ENCODE data around the gene VAMP3.

Gene VAMP3

GRCh38 chr1:7770997-7771822 is at the start of gene VAMP3:
TSS of gene VAMP3 (plus strand) at chr1:7771296. CDS start at chr1:7771384, 88 bp downstream.
- DNase-seq, result peak; percentile 69

- DNase-seq, result no peak
These were observed 49.0 kb upstream of the VAMP3 start for GRCh38 chr1:7721940-7722669.

GRCh38 chr1:7722670-7723012 is 48.5 kb upstream of the VAMP3 start:
- no peak for DNase-seq

- peak; percentile 34 for DNase-seq
These were observed 44.5 kb upstream of the VAMP3 start for GRCh38 chr1:7726623-7727022.

- DNase-seq, result no peak
These were observed 43.2 kb upstream of the VAMP3 start for GRCh38 chr1:7727809-7728471.

- no peak for DNase-seq
These were observed 41.3 kb upstream of the VAMP3 start for GRCh38 chr1:7729761-7730160.

- no peak for DNase-seq
These were observed 38.8 kb upstream of the VAMP3 start for GRCh38 chr1:7732331-7732730.

- DNase-seq, result no peak
These were observed 37.8 kb upstream of the VAMP3 start for GRCh38 chr1:7733276-7733675.

- DNase-seq, result no peak
These were observed 33.1 kb upstream of the VAMP3 start for GRCh38 chr1:7738044-7738443.

GRCh38 chr1:7743346-7743745 is 27.8 kb upstream of the VAMP3 start:
- DNase-seq, result no peak

GRCh38 chr1:7744882-7745281 is 26.2 kb upstream of the VAMP3 start:
- no peak for DNase-seq

GRCh38 chr1:7745783-7746182 is 25.3 kb upstream of the VAMP3 start:
- DNase-seq, result no peak

- DNase-seq, result no peak
These were observed 23.5 kb upstream of the VAMP3 start for GRCh38 chr1:7747605-7748004.

GRCh38 chr1:7749126-7749525 is 22.0 kb upstream of the VAMP3 start:
- DNase-seq, result no peak

- DNase-seq, result no peak
These were observed 19.9 kb upstream of the VAMP3 start for GRCh38 chr1:7751174-7751573.

GRCh38 chr1:7752512-7753417 is 18.3 kb upstream of the VAMP3 start:
- peak; percentile 28 for DNase-seq

- DNase-seq, result peak; percentile 29
These were observed 17.5 kb upstream of the VAMP3 start for GRCh38 chr1:7753641-7754040.

- no peak for DNase-seq
These were observed 16.9 kb upstream of the VAMP3 start for GRCh38 chr1:7754234-7754633.

- peak; percentile 12 for DNase-seq
These were observed 15.6 kb upstream of the VAMP3 start for GRCh38 chr1:7755448-7755847.

GRCh38 chr1:7760245-7760644 is 10.9 kb upstream of the VAMP3 start:
- DNase-seq, result no peak

GRCh38 chr1:7761103-7761502 is 10.0 kb upstream of the VAMP3 start:
- no peak for DNase-seq

GRCh38 chr1:7767176-7767575 is 3.9 kb upstream of the VAMP3 start:
- no peak for DNase-seq

GRCh38 chr1:7768583-7768982 is 2.5 kb upstream of the VAMP3 start:
- DNase-seq, result no peak
